H7 (cell line): Measurements from ENCODE around the gene PGLYRP3. TPM values are rescaled to one million over a fixed set of nuclear protein-coding genes. Genes with fewer than 3 reads are reported as not detected.

Experiments
- DNase-seq: peaks from one replicate; pipeline ENCODE4 v3.0.0; 2012
- H3K27me3 ChIP-seq: 2 replicates; pipeline ENCODE4 v1.6.0; 2011; ENCODE audit warnings: mild to moderate bottlenecking, low read length; ENCODE audit not compliant: control insufficient read depth, insufficient read depth
- H3K36me3 ChIP-seq: replicated peaks from 2 replicates; pipeline ENCODE4 v1.5.1; 2011; ENCODE audit warnings: low read length; ENCODE audit not compliant: control insufficient read depth, insufficient read depth
- H3K4me3 ChIP-seq: 2 replicates; pipeline ENCODE4 v1.5.1; 2011; ENCODE audit warnings: low read depth, mild to moderate bottlenecking, control low read depth, low read length, moderate library complexity; ENCODE audit not compliant: insufficient read depth
- total RNA-seq: library from RNA; depleted of rRNA; stranded (reverse); fragments of >200 nt; shearing (Covaris generic); gene quantifications from 2 replicates; pipeline ENCODE4 v1.2.3, GENCODE V29; 2014

Gene PGLYRP3
- total RNA-seq, 1 experiment from 2014 or later = not detected

- H3K36me3 ChIP-seq = no peaks in the 10 kb centered on the region
- H3K27me3 ChIP-seq = no peaks in the 10 kb centered on the region
- DNase-seq = no peak
- H3K4me3 ChIP-seq = no peak overlapping the region
These were observed 4.2 kb downstream of the PGLYRP3 start for GRCh38 chr1:153308540-153308939.

GRCh38 chr1:153307221-153307600, 5.5 kb downstream of the PGLYRP3 start:
- no peaks in the 10 kb centered on the region for H3K36me3 ChIP-seq
- H3K4me3 ChIP-seq = no peak overlapping the region
- DNase-seq = no peak
- H3K27me3 ChIP-seq = no peaks in the 10 kb centered on the region

GRCh38 chr1:153306303-153307220, 6.2 kb downstream of the PGLYRP3 start:
- Histone ChIP-seq H3K27me3 (no peaks in the 10 kb centered on the region), H3K36me3 (no peaks in the 10 kb centered on the region), H3K4me3 (no peak overlapping the region)
- peak; percentile 27 for DNase-seq

GRCh38 chr1:153305682-153306081, 7.1 kb downstream of the PGLYRP3 start:
- H3K27me3 ChIP-seq = no peaks in the 10 kb centered on the region
- H3K4me3 ChIP-seq = no peak overlapping the region
- no peaks in the 10 kb centered on the region for H3K36me3 ChIP-seq
- DNase-seq = peak; percentile 1

GRCh38 chr1:153302308-153302707, 10.4 kb downstream of the PGLYRP3 start:
- Histone ChIP-seq H3K27me3 (no peaks in the 10 kb centered on the region), H3K4me3 (no peak overlapping the region), H3K36me3 (no peaks in the 10 kb centered on the region)
- no peak for DNase-seq

GRCh38 chr1:153293851-153294250, 18.9 kb downstream of the PGLYRP3 start:
- Histone ChIP-seq H3K27me3 (no peaks in the 10 kb centered on the region), H3K4me3 (no peak overlapping the region), H3K36me3 (no peaks in the 10 kb centered on the region)
- DNase-seq = no peak

- H3K4me3 ChIP-seq = no peak overlapping the region
- H3K27me3 ChIP-seq = no peaks in the 10 kb centered on the region
- H3K36me3 ChIP-seq = no peaks in the 10 kb centered on the region
- DNase-seq = no peak
These were observed 19.3 kb downstream of the PGLYRP3 start for GRCh38 chr1:153293480-153293775.

- peak; percentile 75 for DNase-seq
- H3K36me3 ChIP-seq = no peaks in the 10 kb centered on the region
- no peaks in the 10 kb centered on the region for H3K27me3 ChIP-seq
- H3K4me3 ChIP-seq = no peak overlapping the region
These were observed 19.8 kb downstream of the PGLYRP3 start for GRCh38 chr1:153292740-153293479.

GRCh38 chr1:153292185-153292584, 20.6 kb downstream of the PGLYRP3 start:
- Histone ChIP-seq H3K27me3 (no peaks in the 10 kb centered on the region), H3K36me3 (no peaks in the 10 kb centered on the region), H3K4me3 (no peak overlapping the region)
- DNase-seq = no peak

GRCh38 chr1:153291514-153291913, 21.2 kb downstream of the PGLYRP3 start:
- Histone ChIP-seq H3K36me3 (no peaks in the 10 kb centered on the region), H3K27me3 (no peaks in the 10 kb centered on the region), H3K4me3 (no peak overlapping the region)
- DNase-seq = no peak

GRCh38 chr1:153288634-153289275, 24.0 kb downstream of the PGLYRP3 start:
- peak; percentile 87 for DNase-seq
- Histone ChIP-seq H3K27me3 (no peaks in the 10 kb centered on the region), H3K36me3 (no peaks in the 10 kb centered on the region), H3K4me3 (no peak overlapping the region)

- H3K4me3 ChIP-seq = no peak overlapping the region
- no peaks in the 10 kb centered on the region for H3K27me3 ChIP-seq
- DNase-seq = peak; percentile 62
- H3K36me3 ChIP-seq = no peaks in the 10 kb centered on the region
These were observed 34.9 kb downstream of the PGLYRP3 start for GRCh38 chr1:153277852-153278251.

- no peaks in the 10 kb centered on the region for H3K36me3 ChIP-seq
- DNase-seq = no peak
- H3K4me3 ChIP-seq = no peak overlapping the region
- no peaks in the 10 kb centered on the region for H3K27me3 ChIP-seq
These were observed 40.6 kb downstream of the PGLYRP3 start for GRCh38 chr1:153272186-153272585.

- DNase-seq = no peak
- no peaks in the 10 kb centered on the region for H3K27me3 ChIP-seq
- no peaks in the 10 kb centered on the region for H3K36me3 ChIP-seq
- no peak overlapping the region for H3K4me3 ChIP-seq
These were observed 41.0 kb downstream of the PGLYRP3 start for GRCh38 chr1:153271711-153272110.

- H3K4me3 ChIP-seq = no peak overlapping the region
- H3K27me3 ChIP-seq = peaks cover 12% of the 10 kb centered on the region
- DNase-seq = no peak
- H3K36me3 ChIP-seq = no peaks in the 10 kb centered on the region
These were observed 47.3 kb downstream of the PGLYRP3 start for GRCh38 chr1:153265457-153265856.
